ENCODE data around the gene HDAC9. TPM values are rescaled to one million over a fixed set of nuclear protein-coding genes. Genes with fewer than 3 reads are reported as not detected.
A peak's percentile ranks its signal among the peaks of the same experiment; 100 is the strongest.

The HDAC9 gene
- total RNA-seq, 1 experiment from 2014 or later = 4.3 TPM

- no peak; the same call in 1 of the 2 replicates for ATAC-seq
- H3K27ac ChIP-seq (ENCODE audit: low read depth, low read length) = peak overlapping the region; percentile 24; the same call in 1 of the 2 replicates
- H3K4me1 ChIP-seq (ENCODE audit: control insufficient read depth in 1 of 2, insufficient read depth in 2 of 2, low read length in 2 of 2) = peaks cover 12 to 23% of the 10 kb centered on the region in 2 experiments
- intact Hi-C loops (cut with micrococcal nuclease) = loop anchor here (5.0 kb wide), 1 partner anchor 152 kb away; no protein-coding TSS in a partner anchor
- H3K4me3 ChIP-seq (replicated peaks in 1 of 2; ENCODE audit: low read depth in 1 of 2, low read length in 2 of 2) = peak overlapping the region in 1 of 2 experiments; percentile 6; a peak in 1 of 4 replicates
- H3K9me3 ChIP-seq (ENCODE audit: control insufficient read depth in 1 of 2, insufficient read depth in 1 of 2, low read depth in 1 of 2, low read length in 2 of 2) = no peaks in the 10 kb centered on the region
- no peak for TF ChIP-seq FOSL1 (IDR thresholded peaks at IDR 0.05; ENCODE audit: low read depth)
- no peak for TF ChIP-seq ATF3 (IDR thresholded peaks at IDR 0.05)
- no peak for TF ChIP-seq ZNF274 (IDR thresholded peaks at IDR 0.05; ENCODE audit: low read depth, low read length)
- no peak for TF ChIP-seq SP1 (IDR thresholded peaks at IDR 0.05; ENCODE audit: low read depth)
- TF ChIP-seq YY1 (IDR thresholded peaks at IDR 0.05; ENCODE audit: extremely low read depth, insufficient replicate concordance, low read depth, low read length) = no peak
- TF ChIP-seq SRF (IDR thresholded peaks at IDR 0.05; ENCODE audit: low read depth) = no peak
- no peak for TF ChIP-seq TCF7L2 (IDR thresholded peaks at IDR 0.05; ENCODE audit: borderline replicate concordance, extremely low read depth, insufficient read depth, insufficient read length)
- TF ChIP-seq ELF1 (IDR thresholded peaks at IDR 0.05; ENCODE audit: borderline replicate concordance, low read depth) = no peak
- no peak for TF ChIP-seq EZH2 (IDR thresholded peaks at IDR 0.05)
- TF ChIP-seq RAD21 (IDR thresholded peaks at IDR 0.05; ENCODE audit: low read depth) = no peak
- TF ChIP-seq JUND (IDR thresholded peaks at IDR 0.05) = no peak
- no peak for TF ChIP-seq POLR2A (IDR thresholded peaks at IDR 0.05; ENCODE audit: borderline replicate concordance, extremely low read depth, insufficient read depth, insufficient read length)
- TF ChIP-seq ZBTB33 (IDR thresholded peaks at IDR 0.05; ENCODE audit: extremely low read depth, insufficient replicate concordance, low read length) = no peak
- no peak for TF ChIP-seq POLR2AphosphoS5 (IDR thresholded peaks at IDR 0.05; ENCODE audit: low read depth, low read length)
- TF ChIP-seq MAX (IDR thresholded peaks at IDR 0.05) = no peak
- TF ChIP-seq REST (IDR thresholded peaks at IDR 0.05; ENCODE audit: low read depth) = no peak
- no peak for TF ChIP-seq EGR1 (IDR thresholded peaks at IDR 0.05; ENCODE audit: low read depth)
- no peaks in the 10 kb centered on the region for H3K79me2 ChIP-seq (ENCODE audit: insufficient read depth, low read length)
- ChIA-PET CTCF (interaction anchor here (0.8 kb wide), 1 partner anchor 8 kb away, joined by 3 read pairs; no protein-coding TSS in a partner anchor), POLR2A (no interaction called here), RAD21 (ENCODE audit: low non-redundant PET in 1 of 2, low total read pairs in 2 of 2, uncharacterized antibody in 2 of 2, unreplicated experiment in 2 of 2) (no interaction called here)
- BruUV-seq (replicated peaks) = TSS peak; percentile 87
- H3K9me2 ChIP-seq (ENCODE audit: insufficient read depth) = no peaks in the 10 kb centered on the region
- no peaks in the 10 kb centered on the region for H4K20me1 ChIP-seq (ENCODE audit: insufficient read depth)
- peak overlapping the region; percentile 94 for H2AFZ ChIP-seq (ENCODE audit: low read depth, low read length, poor library complexity, severe bottlenecking)
- no peak for DNase-seq (ENCODE audit: low read depth, low spot score)
- no peaks in the 10 kb centered on the region for H3K36me3 ChIP-seq (ENCODE audit: control insufficient read depth in 1 of 2, insufficient read depth in 2 of 2, low read length in 2 of 2)
- peak overlapping the region; percentile 50 for H3K9ac ChIP-seq (ENCODE audit: low read length)
- H3K27me3 ChIP-seq (ENCODE audit: insufficient read depth, low read length) = no peaks in the 10 kb centered on the region
- peak overlapping the region; percentile 72 for H3K4me2 ChIP-seq (ENCODE audit: low read length)
These were observed 13.9 kb downstream of the HDAC9 start for GRCh38 chr7:18509481-18509880.
